Bladder microvascular endothelial cell (primary cell): ENCODE results near the gene METTL15. TPM values are rescaled to one million over a fixed set of nuclear protein-coding genes. Genes with fewer than 3 reads are reported as not detected.

Experiments
- total RNA-seq: library from RNA; depleted of rRNA; stranded (reverse); fragments of >200 nt; gene quantifications from 2 replicates; pipeline ENCODE4 v1.2.3, GENCODE V29; 2014

METTL15 gene
- total RNA-seq, result 7.9 and 16.6 TPM in 2 replicates

GRCh38 chr11:28107750-28108618, at the start of gene METTL15, which contains the start of gene KIF18A:
Gene METTL15 (plus strand): TSS chr11:28108388. CDS start chr11:28113335, 4,947 bp downstream.
Gene KIF18A (minus strand): TSS chr11:28108156. CDS start chr11:28097947, 10,209 bp downstream.

Other genes starting within 250 kb of the METTL15 start
- 10.4 and 11.8 TPM in 2 replicates for gene KIF18A, start 232 bp upstream of the METTL15 start, total RNA-seq